MV-4-11 (cell line): ENCODE results near the gene QTRT2.

Experiments
- DNase-seq: peaks from one replicate; lab custom pipeline; 2025; lab: John Stamatoyannopoulos, UW

Gene QTRT2

DNA sequence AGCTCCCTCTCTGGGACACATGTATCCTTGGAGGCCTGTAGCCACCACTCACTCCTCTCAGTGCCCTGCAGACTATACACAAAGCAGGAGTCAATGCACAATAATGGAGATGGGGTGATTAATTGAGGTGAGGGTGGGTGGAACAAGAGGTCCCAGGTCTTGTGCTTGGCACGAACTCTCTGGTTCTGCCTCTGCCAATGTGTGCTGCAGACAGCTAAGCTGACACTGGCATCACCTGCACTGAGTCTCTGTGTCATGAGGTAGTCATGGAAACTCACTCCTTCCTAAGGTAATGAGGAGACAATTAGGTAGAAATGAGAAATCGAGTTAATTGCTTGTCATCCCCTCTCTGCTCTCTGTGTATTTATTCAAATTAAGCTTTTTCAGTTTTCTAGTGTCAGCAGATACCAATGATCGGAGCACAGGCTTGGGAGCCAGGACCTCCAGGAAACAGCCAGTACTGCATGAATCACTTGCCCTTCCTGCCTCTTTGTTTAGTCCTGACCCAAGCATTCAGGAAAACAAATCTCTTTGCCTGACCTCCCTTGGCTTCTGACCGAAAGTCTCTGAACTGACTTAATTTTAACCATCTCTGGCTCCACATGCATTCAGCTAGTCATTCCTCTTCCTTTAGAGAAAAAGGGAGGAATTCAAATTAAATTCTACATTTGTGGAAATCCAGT lies 65.6 kb downstream of the QTRT2 start:
- DNase-seq, result no peak

DNA sequence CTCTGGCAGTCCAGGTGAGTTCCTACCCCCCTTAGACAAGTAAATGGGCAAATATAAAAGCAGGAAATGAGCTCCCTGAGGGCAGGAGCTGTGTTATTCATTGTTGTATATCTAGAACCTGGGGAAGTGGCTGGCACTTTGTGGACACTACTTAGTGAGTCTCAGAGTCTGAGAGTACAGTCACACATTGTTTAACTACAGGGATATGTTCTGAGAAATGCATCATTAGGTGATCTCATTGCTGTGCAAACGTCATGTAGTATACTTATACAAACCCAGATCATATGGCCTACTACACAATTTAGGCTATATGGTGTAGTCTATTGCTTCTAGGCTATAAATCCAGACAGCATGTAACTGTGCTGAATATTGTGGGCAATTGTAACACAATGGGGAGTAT lies 69.9 kb downstream of the QTRT2 start:
- no peak for DNase-seq

DNA sequence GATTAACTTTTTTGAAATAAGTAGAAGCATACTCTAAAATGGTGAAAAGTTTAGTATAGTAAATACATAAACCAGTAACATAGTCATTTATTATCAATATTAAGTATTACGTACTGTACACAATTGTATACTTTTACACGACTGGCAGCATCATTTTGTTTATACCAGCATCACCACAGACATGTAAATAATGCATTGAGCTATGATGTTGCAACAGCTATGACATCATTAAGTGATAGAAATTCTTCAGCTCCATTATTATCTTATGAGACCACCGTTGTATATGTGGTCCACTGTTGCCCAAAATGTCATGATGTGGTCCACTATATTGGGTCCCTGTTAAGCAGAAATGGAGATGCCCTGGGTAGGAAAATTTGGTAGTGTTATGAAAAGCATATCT lies 71.0 kb downstream of the QTRT2 start:
- DNase-seq, result no peak

- DNase-seq, result no peak
Measured at GRCh38 chr3:114128231-114128630, 71.7 kb downstream of the QTRT2 start.

- no peak for DNase-seq
Measured at GRCh38 chr3:114128826-114129225, 72.3 kb downstream of the QTRT2 start.

GRCh38 chr3:114132500-114132899 lies 76.0 kb downstream of the QTRT2 start:
- DNase-seq, result no peak

- DNase-seq, result no peak
Measured at GRCh38 chr3:114133947-114134346, 77.4 kb downstream of the QTRT2 start.
